Pancreas (tissue), 8 donors: Measurements from ENCODE around the gene LEF1. TPM values are rescaled to one million over a fixed set of nuclear protein-coding genes. Genes with fewer than 3 reads are reported as not detected.

Source experiments
- polyA plus RNA-seq, 2 donors: library from polyadenylated mRNA; stranded (reverse); fragments of 200-250 nt; gene quantifications; one replicate each; pipeline ENCODE4 v1.2.3, GENCODE V29; 2013
- total RNA-seq, 6 donors: library from RNA; stranded (reverse); fragmentation: NEBNext Ultra II Directional in 4 of 6; extraction: Animal tissue kit (Norgen Biotek cat#: 25700) in 4 of 6; gene quantifications; one replicate each; pipeline versions ENCODE4 v1.2.1 to v1.2.4, GENCODE V29; 2021 to 2023
- donor health status: healthy with polysubstance abuse.
- donor health status: DM: no; HTN: no; CAD: no; lungs with moderate emphysema.
- donor health status: DM: no; HTN: no; CAD: no.
- donor health status: Bipolar disorder and iron deficiency.
- donor health status: DM: yes; HTN: yes; CAD: no.
- donor health status: DM: no; HTN: no; CAD: no.
- donor health status: DM: no; HTN: no; CAD: no.
- donor health status: DM: yes; HTN: yes; CAD: no.

Gene LEF1
- total and polyA plus RNA-seq, 8 donors = 0.28 to 3.5 (median 0.86) TPM

Other genes starting within 250 kb of the LEF1 start
- 1 to 10 TPM in 5 of 6 donors, under 1 TPM in 1; 0.92 to 3.2 (median 1.6) TPM for gene CYP2U1, start 237.4 kb downstream of the LEF1 start, total RNA-seq
- 1 to 10 TPM; 1.1 to 5.0 TPM for gene CYP2U1, start 237.4 kb downstream of the LEF1 start, polyA plus RNA-seq
- gene HADH, start 179.0 kb downstream of the LEF1 start, total RNA-seq = 10 to 100 TPM; 14.2 to 29.5 (median 25.1) TPM
- 100 to 1,000 TPM in 1 of 2 donors, 10 to 100 TPM in 1; 26.1 to 112 TPM for gene HADH, start 179.0 kb downstream of the LEF1 start, polyA plus RNA-seq